Heart right ventricle (tissue), 16 donors: ENCODE results near the gene ITGA1. TPM values are rescaled to one million over a fixed set of nuclear protein-coding genes. Genes with fewer than 3 reads are reported as not detected.

Source experiments
- ATAC-seq, 8 donors: fragments of 200-7000 bp; cut with Tn5 transposase; one replicate each; pipeline ENCODE4 v1.9.1; 2020; ENCODE audit warnings: mild to moderate bottlenecking in 8 of 8, moderate library complexity in 8 of 8, moderate number of reproducible peaks in 1 of 8
- DNase-seq, 2 donors: peaks; one replicate each; pipeline ENCODE4 v3.0.0-alpha.2; 2020
- H3K27ac ChIP-seq, 10 donors: fragments of 200-600 bp; sonication (generic) in 2 of 10; one replicate each; pipeline versions ENCODE4 v1.5.0 to v1.8.0; 2020 to 2022; ENCODE audit warnings: mild to moderate bottlenecking in 3 of 10
- H3K27me3 ChIP-seq, 7 donors: fragments of 200-600 bp; one replicate each; pipeline ENCODE4 v1.8.0; 2021 to 2022; ENCODE audit warnings: mild to moderate bottlenecking in 2 of 7
- H3K36me3 ChIP-seq, 9 donors: fragments of 200-600 bp; sonication (generic) in 1 of 9; one replicate each; pipeline versions ENCODE4 v1.5.0 to v1.8.0; 2020 to 2022; ENCODE audit warnings: mild to moderate bottlenecking in 2 of 9
- H3K4me1 ChIP-seq, 9 donors: fragments of 200-600 bp; sonication (generic) in 1 of 9; one replicate each; pipeline versions ENCODE4 v1.5.0 to v1.8.0; 2020 to 2022; ENCODE audit warnings: mild to moderate bottlenecking in 4 of 9
- H3K4me3 ChIP-seq, 10 donors: fragments of 200-600 bp; sonication (generic) in 2 of 10; one replicate each; pipeline versions ENCODE4 v1.5.0 to v1.8.0; 2020 to 2022; ENCODE audit warnings: mild to moderate bottlenecking in 7 of 10, moderate library complexity in 2 of 10
- H3K9me3 ChIP-seq, 11 donors: fragments of 200-600 bp in 10 of 11; sonication (generic) in 2 of 11; one replicate each; pipeline versions ENCODE4 v1.5.0 to v1.8.0; 2013 to 2022; ENCODE audit warnings: mild to moderate bottlenecking in 2 of 11, control low read depth in 1 of 11, moderate library complexity in 1 of 11
- CTCF ChIP-seq, 9 donors: fragments of 200-600 bp; sonication (generic) in 2 of 9; IDR thresholded peaks; one replicate each; pipeline versions ENCODE4 v1.5.0 to v1.8.0; 2021 to 2022; ENCODE audit warnings: antibody characterized with exemption in 9 of 9, mild to moderate bottlenecking in 5 of 9, moderate library complexity in 1 of 9
- WGBS, 2 donors: extraction: QIAGEN DNeasy Blood & Tissue Kit; methylation state at CpG; one replicate each; pipeline ENCODE4 v1.1.7; 2013; ENCODE audit warnings: inconsistent platforms in 1 of 2; 5-methylcytosine and 5-hydroxymethylcytosine counted together
- intact Hi-C, 10 donors: fragments of 100-400 bp; cut with DNase I; formaldehyde crosslinking; loops; one replicate each; pipeline versions ENCODE4 v1.11.1 to v1.14.2; 2022
- polyA plus RNA-seq, 2 donors: library from polyadenylated mRNA; stranded (reverse); fragments of 200-250 nt; gene quantifications; one replicate each; pipeline ENCODE4 v1.2.3, GENCODE V29; 2013
- total RNA-seq, 10 donors: library from RNA; stranded (reverse); fragmentation: NEBNext Ultra II Directional in 3 of 10; extraction: Animal tissue kit (Norgen Biotek cat#: 25700) in 3 of 10; gene quantifications; one replicate each; pipeline versions ENCODE4 v1.2.1 to v1.2.4, GENCODE V29; 2021 to 2023
- donor health status: Arrhythmogenic right ventricular cardiomyopathy.
- donor health status: ischemic (EF 13 %, LVEDD 7.1; RV severe dilation, severe dysfunction).
- donor health status: healthy with polysubstance abuse.
- donor health status: DM: no; HTN: yes; CAD: no.
- donor health status: DM: no; HTN: no; CAD: no.
- donor health status: ischemic (EF 25% LVEDD 6.9; RV normal size, moderate dysfunction).
- donor health status: ischemic (EF 25% LVEDD 5.7; RV mildly dilated, moderate dysfunction).
- donor health status: healthy.
- donor health status: DM: yes; HTN: yes; CAD: no.
- donor health status: Ischemic cardiomyopathy.
- donor health status: ischemic (EF 35%, LVEDD 5.7; RV mildly dilated, moderate dysfunction).
- donor health status: nonischemic (EF 11% LVEDD 7.7; RV severe dilation, severe dysfunction).
- donor health status: DM: yes; HTN: yes; CAD: no.
- donor health status: PGD.
- donor health status: ischemic (EF 29% LVEDD 5.4; RV normal size, mild dysfunction).
- donor health status: nonischemic (EF 23%, LVEDD 6.1; RV moderate dilation, normal function).

Gene ITGA1
- total and polyA plus RNA-seq, 12 donors = 7.7 to 48.2 (median 24.3) TPM

- WGBS, 2 donors = 51 to 69% methylated on average over 1 of the region's 1 CpG
- no peak overlapping the region for H3K27ac ChIP-seq
- H3K36me3 ChIP-seq = peaks cover 0 to 74% (median 5%) of the 10 kb centered on the region in 9 donors
- no peaks in the 10 kb centered on the region for H3K4me1 ChIP-seq
- DNase-seq (no peak), ATAC-seq (no peak)
- intact Hi-C loops = no loop called here
- no peak for TF ChIP-seq CTCF (IDR thresholded peaks at IDR 0.05)
- no peak overlapping the region for H3K4me3 ChIP-seq
- H3K9me3 ChIP-seq = no peaks in the 10 kb centered on the region
- H3K27me3 ChIP-seq = no peaks in the 10 kb centered on the region
Observed at GRCh38 chr5:52884453-52884852, 96.7 kb downstream of the ITGA1 start.

GRCh38 chr5:52885614-52886013, 97.9 kb downstream of the ITGA1 start:
- ATAC-seq = no peak
- DNase-seq = no peak
- peaks cover 0 to 86% (median 5%) of the 10 kb centered on the region in 9 donors for H3K36me3 ChIP-seq
- 97 to 98% methylated on average over 4 of the region's 4 CpGs for WGBS, 2 donors
- no peak for TF ChIP-seq CTCF (IDR thresholded peaks at IDR 0.05)
- no peaks in the 10 kb centered on the region for H3K27me3 ChIP-seq
- intact Hi-C loops = loop anchor here in 1 of 10 donors (5.0 kb wide), 1 partner anchor 877 kb away; no protein-coding TSS in a partner anchor
- no peak overlapping the region for H3K27ac ChIP-seq
- no peaks in the 10 kb centered on the region for H3K9me3 ChIP-seq
- no peaks in the 10 kb centered on the region for H3K4me1 ChIP-seq
- no peak overlapping the region for H3K4me3 ChIP-seq

- H3K36me3 ChIP-seq = peaks cover 0 to 87% (median 5%) of the 10 kb centered on the region in 9 donors
- no peak for ATAC-seq
Observed at GRCh38 chr5:52886206-52886605, 98.5 kb downstream of the ITGA1 start.

GRCh38 chr5:52887066-52887465, 99.3 kb downstream of the ITGA1 start:
- no peak for ATAC-seq
- TF ChIP-seq CTCF (IDR thresholded peaks at IDR 0.05) = no peak
- no peak overlapping the region for H3K27ac ChIP-seq
- no peaks in the 10 kb centered on the region for H3K27me3 ChIP-seq
- H3K9me3 ChIP-seq = no peaks in the 10 kb centered on the region
- no peak overlapping the region for H3K4me3 ChIP-seq
- 78 to 89% methylated on average over 2 of the region's 2 CpGs for WGBS, 2 donors
- peaks cover 0 to 1% (median 0%) of the 10 kb centered on the region in 9 donors for H3K4me1 ChIP-seq
- DNase-seq = no peak
- intact Hi-C loops = loop anchor here in 1 of 10 donors (5.0 kb wide), 1 partner anchor 875 kb away; no protein-coding TSS in a partner anchor
- H3K36me3 ChIP-seq = peaks cover 0 to 88% (median 5%) of the 10 kb centered on the region in 9 donors

More at GRCh38 chr5:52886206-52886605, 98.5 kb downstream of the ITGA1 start:
- no peaks in the 10 kb centered on the region for H3K4me1 ChIP-seq
- 73 to 83% methylated on average over 2 of the region's 2 CpGs for WGBS, 2 donors
- intact Hi-C loops = loop anchor here in 1 of 10 donors (5.0 kb wide), 1 partner anchor 876 kb away; no protein-coding TSS in a partner anchor
- no peak overlapping the region for H3K4me3 ChIP-seq
- no peak for TF ChIP-seq CTCF (IDR thresholded peaks at IDR 0.05)
- no peaks in the 10 kb centered on the region for H3K27me3 ChIP-seq
- DNase-seq = no peak
- no peaks in the 10 kb centered on the region for H3K9me3 ChIP-seq
- no peak overlapping the region for H3K27ac ChIP-seq
